Smooth muscle cell (in vitro differentiated cells): Measurements from ENCODE around the gene KCNQ1. TPM values are rescaled to one million over a fixed set of nuclear protein-coding genes. Genes with fewer than 3 reads are reported as not detected.

ENCODE experiments used
- DNase-seq: peaks from one replicate; lab custom pipeline; 2025; ENCODE audit not compliant: unreplicated experiment; lab: John Stamatoyannopoulos, UW
- H2AFZ ChIP-seq: fragments of 200-600 bp; sonication (generic); 2 replicates; pipeline ENCODE4 v1.6.0; 2016; ENCODE audit warnings: antibody characterized with exemption, low read depth, mild to moderate bottlenecking
- H3F3A ChIP-seq: fragments of 200-600 bp; sonication (generic); 2 replicates; pipeline ENCODE4 v1.6.0; 2017; ENCODE audit warnings: antibody characterized with exemption, low read depth
- H3K27ac ChIP-seq: fragments of 200-600 bp; sonication (generic); 2 replicates; pipeline ENCODE4 v1.5.1; 2016; ENCODE audit warnings: low read depth, mild to moderate bottlenecking
- H3K27me3 ChIP-seq: fragments of 200-600 bp; sonication (generic); 2 replicates; pipeline ENCODE4 v1.6.1; 2016; ENCODE audit warnings: low read depth, mild to moderate bottlenecking
- H3K36me3 ChIP-seq: fragments of 200-600 bp; sonication (generic); 2 replicates; pipeline ENCODE4 v1.5.1; 2016; ENCODE audit warnings: low read depth
- H3K4me1 ChIP-seq: fragments of 200-600 bp; sonication (generic); 2 replicates; pipeline ENCODE4 v1.5.1; 2016; ENCODE audit warnings: low read depth
- H3K4me2 ChIP-seq: fragments of 200-600 bp; sonication (generic); 2 replicates; pipeline ENCODE4 v1.6.0; 2016; ENCODE audit warnings: mild to moderate bottlenecking
- H3K4me3 ChIP-seq: fragments of 200-600 bp; sonication (generic); 2 replicates; pipeline ENCODE4 v1.5.1; 2016; ENCODE audit warnings: mild to moderate bottlenecking
- H3K79me2 ChIP-seq: fragments of 200-600 bp; sonication (generic); 2 replicates; pipeline ENCODE4 v1.6.0; 2016; ENCODE audit warnings: low read depth, mild to moderate bottlenecking
- H3K9ac ChIP-seq: fragments of 200-600 bp; sonication (generic); 2 replicates; pipeline ENCODE4 v1.6.0; 2016; ENCODE audit warnings: low read depth
- H3K9me3 ChIP-seq: fragments of 200-600 bp; sonication (generic); replicated peaks from 2 replicates; pipeline ENCODE4 v1.5.1; 2016; ENCODE audit warnings: low read depth
- H4K20me1 ChIP-seq: fragments of 200-600 bp; sonication (generic); 2 replicates; pipeline ENCODE4 v1.6.0; 2016; ENCODE audit warnings: low read depth
- WGBS: methylation state at CpG from one replicate; pipeline ENCODE4 v1.1.7; 2016; ENCODE audit warnings: low lambda C conversion rate; 5-methylcytosine and 5-hydroxymethylcytosine counted together
- polyA plus RNA-seq: library from polyadenylated mRNA; unstranded; fragments of >200 nt; fragmentation: Nextera tagmentation; extraction: Ambion mirVana; gene quantifications from 2 replicates; pipeline ENCODE4 v1.2.1, GENCODE V29; 2016
- total RNA-seq: library from RNA; depleted of rRNA; stranded (reverse); fragments of >200 nt; gene quantifications from 2 replicates; pipeline ENCODE4 v1.2.3, GENCODE V29; 2014
- TF ChIP-seq, protein P1 (sequence below): fragments of 200-600 bp; sonication (generic); IDR thresholded peaks from 2 replicates; pipeline ENCODE4 v1.5.1; 2017; ENCODE audit warnings: borderline replicate concordance, mild to moderate bottlenecking, antibody characterized with exemption; ENCODE audit not compliant: insufficient read depth, poor library complexity, severe bottlenecking

KCNQ1 gene
- total and polyA plus RNA-seq, 2 experiments from 2014 or later: 1.3 to 2.3 TPM

- Histone ChIP-seq H3K9ac (peak overlapping the region; percentile 44), H2AFZ (no peak overlapping the region), H3K79me2 (peaks cover 25% of the 10 kb centered on the region), H3K27me3 (no peaks in the 10 kb centered on the region), H3F3A (peaks cover 20% of the 10 kb centered on the region), H3K4me3 (peak overlapping the region; percentile 95), H3K36me3 (no peaks in the 10 kb centered on the region), H3K9me3 (no peaks in the 10 kb centered on the region), H3K4me1 (peaks cover 20% of the 10 kb centered on the region), H3K4me2 (peak overlapping the region; percentile 91), H3K27ac (peak overlapping the region; percentile 12), H4K20me1 (peaks cover 35% of the 10 kb centered on the region)
- WGBS: 2% methylated on average over 63 of the region's 80 CpGs
- TF ChIP-seq, protein P1, sequence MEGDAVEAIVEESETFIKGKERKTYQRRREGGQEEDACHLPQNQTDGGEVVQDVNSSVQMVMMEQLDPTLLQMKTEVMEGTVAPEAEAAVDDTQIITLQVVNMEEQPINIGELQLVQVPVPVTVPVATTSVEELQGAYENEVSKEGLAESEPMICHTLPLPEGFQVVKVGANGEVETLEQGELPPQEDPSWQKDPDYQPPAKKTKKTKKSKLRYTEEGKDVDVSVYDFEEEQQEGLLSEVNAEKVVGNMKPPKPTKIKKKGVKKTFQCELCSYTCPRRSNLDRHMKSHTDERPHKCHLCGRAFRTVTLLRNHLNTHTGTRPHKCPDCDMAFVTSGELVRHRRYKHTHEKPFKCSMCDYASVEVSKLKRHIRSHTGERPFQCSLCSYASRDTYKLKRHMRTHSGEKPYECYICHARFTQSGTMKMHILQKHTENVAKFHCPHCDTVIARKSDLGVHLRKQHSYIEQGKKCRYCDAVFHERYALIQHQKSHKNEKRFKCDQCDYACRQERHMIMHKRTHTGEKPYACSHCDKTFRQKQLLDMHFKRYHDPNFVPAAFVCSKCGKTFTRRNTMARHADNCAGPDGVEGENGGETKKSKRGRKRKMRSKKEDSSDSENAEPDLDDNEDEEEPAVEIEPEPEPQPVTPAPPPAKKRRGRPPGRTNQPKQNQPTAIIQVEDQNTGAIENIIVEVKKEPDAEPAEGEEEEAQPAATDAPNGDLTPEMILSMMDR: peak; percentile 28
- DNase-seq: no peak
Observed at GRCh38 chr11:2885017-2885677, 440.3 kb downstream of the KCNQ1 start.

DNA sequence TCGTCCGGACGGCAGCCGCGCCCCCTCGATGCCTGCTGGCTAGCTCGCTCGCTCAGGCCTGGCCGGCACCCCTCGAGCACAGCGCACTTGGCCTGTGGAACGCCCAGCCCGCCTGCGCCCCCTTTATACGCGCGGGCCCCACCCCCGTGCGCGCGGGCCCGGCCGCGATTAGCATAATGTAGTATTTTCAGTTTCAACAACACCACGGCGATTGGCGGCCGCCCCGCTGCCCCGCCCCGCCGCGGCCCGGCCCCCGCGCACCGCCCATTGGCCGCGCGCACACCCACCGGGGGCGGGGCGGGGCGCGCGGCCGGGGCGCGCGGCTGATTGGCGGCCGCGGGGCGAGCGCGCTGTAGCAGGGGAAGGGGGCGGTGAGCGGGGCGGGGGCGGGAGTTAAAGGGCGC is 440.9 kb downstream of the KCNQ1 start, which contains the start of gene CDKN1C:
Gene CDKN1C, minus strand, starts transcription at position 98 of the 404 bp plus-strand sequence. CDS start 319 bp downstream, outside the sequence.
- Histone ChIP-seq H3K9ac (peak within 1 kb of the TSS; percentile 44), H3K4me1 (peaks cover 20% of the 10 kb centered on the region), H3K27ac (peak within 1 kb of the TSS; percentile 12), H3K4me2 (peak within 1 kb of the TSS; percentile 97), H4K20me1 (peaks cover 35% of the 10 kb centered on the region), H3K4me3 (peak within 1 kb of the TSS; percentile 95), H3F3A (peaks cover 20% of the 10 kb centered on the region), H3K27me3 (no peaks in the 10 kb centered on the region), H3K36me3 (no peaks in the 10 kb centered on the region), H3K9me3 (no peaks in the 10 kb centered on the region), H3K79me2 (peaks cover 25% of the 10 kb centered on the region), H2AFZ (no peak within 1 kb of the TSS)
- WGBS: 0% methylated on average over 10 of the region's 61 CpGs
- DNase-seq: peak; percentile 76
- TF ChIP-seq, protein P1: no peak

DNA sequence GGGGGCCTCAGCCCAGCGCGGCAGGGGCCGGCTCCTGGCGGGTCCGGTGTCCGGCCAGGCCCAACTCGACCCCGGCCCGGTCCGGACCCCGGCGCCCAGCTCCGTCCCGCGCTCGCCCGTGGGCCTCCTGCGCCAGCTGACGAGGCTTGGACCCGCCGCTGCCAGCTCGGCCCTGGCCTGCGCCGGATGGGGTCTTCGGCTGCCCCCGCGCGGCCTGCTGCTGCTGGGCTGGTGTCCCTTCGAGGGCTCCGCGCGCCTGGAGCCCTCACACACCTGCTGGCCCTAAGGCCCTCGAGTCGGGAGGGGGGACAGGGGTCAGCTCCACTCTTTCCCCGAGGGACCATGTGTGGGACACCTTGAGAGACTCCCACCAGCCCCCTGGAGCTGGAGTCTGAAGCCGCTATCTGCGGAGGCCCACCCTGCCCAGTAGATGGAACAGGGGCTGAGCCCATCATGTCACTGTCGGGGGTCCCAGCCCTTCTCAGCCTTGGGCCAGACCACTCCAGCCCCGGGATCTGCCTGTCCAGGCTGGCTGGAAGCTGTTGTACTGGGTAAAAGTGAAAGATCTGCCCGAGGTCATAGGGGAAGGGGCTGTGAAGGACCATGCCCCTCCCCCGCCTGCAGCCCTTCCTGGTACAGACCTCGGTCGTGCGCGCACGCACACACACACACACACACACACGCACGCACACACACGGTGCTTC is 441.5 kb downstream of the KCNQ1 start:
- no peak overlapping the region for H2AFZ ChIP-seq
- H3K9me3 ChIP-seq: no peaks in the 10 kb centered on the region
- peak overlapping the region; percentile 34 for H3K4me3 ChIP-seq
- no peaks in the 10 kb centered on the region for H3K36me3 ChIP-seq
- H3K4me1 ChIP-seq: peaks cover 21% of the 10 kb centered on the region
- peaks cover 25% of the 10 kb centered on the region for H3K79me2 ChIP-seq
- H3K27ac ChIP-seq: no peak overlapping the region
- H3F3A ChIP-seq: peaks cover 20% of the 10 kb centered on the region
- no peak overlapping the region for H3K9ac ChIP-seq
- peaks cover 35% of the 10 kb centered on the region for H4K20me1 ChIP-seq
- peak overlapping the region; percentile 76 for H3K4me2 ChIP-seq
- 25% methylated on average over 45 of the region's 49 CpGs for WGBS
- H3K27me3 ChIP-seq: no peaks in the 10 kb centered on the region
- TF ChIP-seq, protein P1: peak; percentile 29
- no peak for DNase-seq
